Type B pancreatic cell (in vitro differentiated cells): ENCODE data around the gene CCDC87. TPM values are rescaled to one million over a fixed set of nuclear protein-coding genes. Genes with fewer than 3 reads are reported as not detected.

Experiments
- DNase-seq: peaks from one replicate; pipeline ENCODE4 v3.0.0; 2021; ENCODE audit warnings: mixed read lengths; ENCODE audit not compliant: unreplicated experiment; ENCODE audit errors: extremely low spot score
- H3K27ac Mint-ChIP-seq: 2 replicates; pipeline ENCODE4 v1.8.0; 2021; ENCODE audit warnings: mild to moderate bottlenecking, mixed read lengths
- H3K27me3 Mint-ChIP-seq: 2 replicates; pipeline ENCODE4 v1.8.0; 2021; ENCODE audit warnings: mixed read lengths
- H3K36me3 Mint-ChIP-seq: 2 replicates; pipeline ENCODE4 v1.8.0; 2021; ENCODE audit warnings: mixed read lengths
- H3K4me1 Mint-ChIP-seq: one replicate; pipeline ENCODE4 v1.8.0; 2021; ENCODE audit warnings: mixed read lengths; ENCODE audit not compliant: unreplicated experiment
- H3K4me3 Mint-ChIP-seq: 2 replicates; pipeline ENCODE4 v1.8.0; 2021; ENCODE audit warnings: mild to moderate bottlenecking, mixed read lengths
- H3K9me3 Mint-ChIP-seq: 2 replicates; pipeline ENCODE4 v1.8.0; 2021; ENCODE audit warnings: mixed read lengths
- CTCF ChIP-seq: fragments of 200-600 bp; sonication (generic); conservative IDR thresholded peaks from 2 replicates; pipeline ENCODE4 v1.5.0; 2021; ENCODE audit warnings: antibody characterized with exemption, mild to moderate bottlenecking
- total RNA-seq: library from RNA; stranded (reverse); gene quantifications from 2 replicates; pipeline ENCODE4 v1.2.1, GENCODE V29; 2021; ENCODE audit warnings: low replicate concordance

The CCDC87 gene
- total RNA-seq, 1 donor from 2014 or later, result 0.94 TPM

- no peak overlapping the region for H3K4me3 Mint-ChIP-seq
- DNase-seq, result no peak
- H3K36me3 Mint-ChIP-seq, result peaks cover 38% of the 10 kb centered on the region
- H3K9me3 Mint-ChIP-seq, result no peaks in the 10 kb centered on the region
- H3K27ac Mint-ChIP-seq, result no peak overlapping the region
- H3K4me1 Mint-ChIP-seq, result peaks cover 9% of the 10 kb centered on the region
- TF ChIP-seq CTCF, result no peak
- no peaks in the 10 kb centered on the region for H3K27me3 Mint-ChIP-seq
These were observed 31.6 kb upstream of the CCDC87 start for GRCh38 chr11:66624450-66624849.

GRCh38 chr11:66619080-66619554 is 26.3 kb upstream of the CCDC87 start:
- peak overlapping the region; percentile 99 for H3K27ac Mint-ChIP-seq
- peaks cover 40% of the 10 kb centered on the region for H3K36me3 Mint-ChIP-seq
- peak overlapping the region; percentile 98 for H3K4me3 Mint-ChIP-seq
- H3K27me3 Mint-ChIP-seq, result no peaks in the 10 kb centered on the region
- no peaks in the 10 kb centered on the region for H3K9me3 Mint-ChIP-seq
- DNase-seq, result no peak
- H3K4me1 Mint-ChIP-seq, result peaks cover 38% of the 10 kb centered on the region
- TF ChIP-seq CTCF, result no peak

- Mint-ChIP-seq H3K27me3 (no peaks in the 10 kb centered on the region), H3K27ac (peak overlapping the region; percentile 99), H3K4me3 (peak overlapping the region; percentile 98), H3K9me3 (no peaks in the 10 kb centered on the region), H3K36me3 (peaks cover 29% of the 10 kb centered on the region), H3K4me1 (peaks cover 29% of the 10 kb centered on the region)
- DNase-seq, result no peak
- TF ChIP-seq CTCF, result no peak
These were observed 24.4 kb upstream of the CCDC87 start for GRCh38 chr11:66617155-66617834.

- Mint-ChIP-seq H3K4me1 (peaks cover 29% of the 10 kb centered on the region), H3K36me3 (peaks cover 29% of the 10 kb centered on the region), H3K27me3 (no peaks in the 10 kb centered on the region), H3K4me3 (peak within 1 kb of the TSS; percentile 98), H3K27ac (peak within 1 kb of the TSS; percentile 99), H3K9me3 (no peaks in the 10 kb centered on the region)
- TF ChIP-seq CTCF, result no peak
- peak; percentile 99 for DNase-seq
These were observed 23.7 kb upstream of the CCDC87 start, which contains the start of gene RBM14 for GRCh38 chr11:66616379-66617154. RBM14 (plus strand) TSS chr11:66616630; CDS start chr11:66616721, 91 bp downstream.

- no peaks in the 10 kb centered on the region for H3K9me3 Mint-ChIP-seq
- no peak for DNase-seq
- H3K27ac Mint-ChIP-seq, result no peak overlapping the region
- H3K4me3 Mint-ChIP-seq, result no peak overlapping the region
- H3K36me3 Mint-ChIP-seq, result peaks cover 19% of the 10 kb centered on the region
- H3K27me3 Mint-ChIP-seq, result no peaks in the 10 kb centered on the region
- peaks cover 26% of the 10 kb centered on the region for H3K4me1 Mint-ChIP-seq
- TF ChIP-seq CTCF, result no peak
These were observed 21.2 kb upstream of the CCDC87 start for GRCh38 chr11:66614073-66614472.
